HG03108 (cell line): ENCODE results near the gene FAM200C.
A peak's percentile ranks its signal among the peaks of the same experiment; 100 is the strongest.

Experiments used
- ATAC-seq: cut with Tn5 transposase; IDR thresholded peaks from one replicate; pipeline ENCODE4 v1.9.1; 2021; ENCODE audit warnings: moderate library complexity; ENCODE audit not compliant: unreplicated experiment

Gene FAM200C

DNA sequence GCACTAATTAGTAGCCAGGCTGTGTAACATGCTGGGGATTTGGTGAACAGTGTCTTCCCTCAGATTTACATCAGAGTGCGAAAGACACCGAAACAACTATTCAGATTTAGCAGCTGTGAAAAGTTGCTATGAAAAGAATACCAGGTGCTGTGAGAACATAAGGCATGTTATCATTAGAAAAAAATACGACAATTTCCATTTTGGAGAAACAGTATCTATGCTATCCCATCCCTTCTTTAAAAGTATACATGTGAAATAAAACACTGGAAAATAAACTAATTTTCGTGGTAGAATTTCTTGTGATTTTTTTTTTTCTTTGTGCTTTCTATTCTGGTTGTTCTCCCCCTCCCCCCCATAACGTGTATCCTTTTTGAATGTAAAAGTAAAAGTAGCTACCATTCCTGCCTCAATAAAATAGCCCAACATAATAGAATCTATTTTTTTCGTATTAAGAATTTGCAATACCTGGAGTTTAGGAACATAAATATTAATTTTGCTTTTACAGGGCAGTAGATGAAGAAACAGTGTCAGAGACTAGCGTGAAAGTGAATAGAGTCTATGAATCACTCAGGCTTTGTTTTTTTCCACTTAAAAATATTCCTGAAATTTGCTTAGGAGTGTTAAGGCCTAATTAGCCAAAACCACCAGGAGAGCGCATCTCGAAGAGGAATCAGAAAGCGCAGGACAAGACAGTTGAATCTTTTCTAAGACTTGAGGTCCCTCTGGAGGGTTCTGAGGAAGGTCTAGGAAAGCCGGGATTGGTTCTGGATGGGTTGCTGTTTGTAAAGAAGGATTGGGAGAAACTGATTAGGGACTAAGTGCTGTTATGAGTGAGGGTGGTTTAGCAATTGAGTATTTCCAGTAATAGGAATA lies 19.8 kb upstream of the FAM200C start:
- ATAC-seq: no peak

DNA sequence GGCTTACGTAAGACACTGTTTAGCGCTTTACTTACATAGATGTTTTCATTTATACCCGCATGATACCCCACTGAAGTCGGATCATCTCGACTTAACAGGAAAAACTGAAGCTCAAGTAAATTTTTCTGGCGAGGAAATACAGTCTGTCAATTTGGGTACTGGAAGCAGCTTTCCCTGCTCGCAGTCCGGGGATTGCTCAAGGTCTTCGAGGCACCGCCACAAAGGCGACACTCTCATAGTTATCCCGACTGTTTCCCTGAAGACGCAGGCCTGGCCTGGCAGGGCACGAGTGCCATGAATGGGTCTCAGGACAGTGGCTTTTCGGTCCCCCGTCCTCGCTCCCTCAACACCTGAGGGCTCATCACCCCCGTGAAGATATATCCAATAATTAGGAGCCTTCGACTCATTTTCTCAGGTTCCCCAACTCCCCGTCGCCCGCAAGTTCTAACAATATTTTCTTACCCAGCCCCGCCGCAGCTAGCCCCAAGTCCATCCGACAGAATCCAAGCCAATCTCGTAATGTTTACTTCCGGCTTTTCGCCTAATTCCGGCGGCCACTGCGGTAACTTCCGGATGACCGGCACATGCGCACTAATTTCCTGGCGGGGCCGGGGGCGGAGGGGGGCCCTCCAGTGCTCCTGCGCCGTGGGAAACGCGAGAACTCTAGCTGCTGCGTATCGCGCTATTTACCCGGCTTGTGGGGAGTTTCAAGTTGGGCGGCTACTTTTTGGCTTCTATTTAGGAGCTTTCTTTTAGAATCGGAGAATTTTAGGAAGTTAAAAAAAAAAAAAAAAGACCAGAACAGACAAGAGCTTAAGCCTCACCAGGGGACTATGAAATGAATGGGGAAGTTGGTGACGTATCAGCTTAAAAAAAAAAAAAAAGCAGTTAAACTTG lies 19.0 kb upstream of the FAM200C start, which contains the start of gene SLU7:
Gene SLU7, minus strand, starts transcription at position 521 of the 897 bp plus-strand sequence. CDS start 3,787 bp downstream, outside the sequence.
- peak; percentile 71 for ATAC-seq

DNA sequence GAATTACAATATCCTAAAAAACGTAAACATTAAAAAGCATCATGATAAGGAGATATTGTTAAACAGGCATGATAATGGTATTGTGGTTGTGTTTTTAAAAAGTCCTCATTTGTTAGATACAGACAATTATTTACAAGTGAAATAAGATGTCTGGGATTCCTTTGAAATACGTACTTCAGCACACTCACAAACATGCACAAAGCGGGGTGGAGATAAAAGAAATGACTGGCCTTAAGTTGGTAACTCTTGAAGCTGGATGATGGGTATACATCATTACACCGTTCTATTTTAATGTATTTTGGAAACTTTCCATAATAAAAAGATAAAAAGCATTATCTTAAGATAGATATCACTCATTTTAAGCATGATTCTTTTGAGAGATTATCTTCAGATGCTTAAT lies 1.0 kb downstream of the FAM200C start:
- no peak for ATAC-seq

DNA sequence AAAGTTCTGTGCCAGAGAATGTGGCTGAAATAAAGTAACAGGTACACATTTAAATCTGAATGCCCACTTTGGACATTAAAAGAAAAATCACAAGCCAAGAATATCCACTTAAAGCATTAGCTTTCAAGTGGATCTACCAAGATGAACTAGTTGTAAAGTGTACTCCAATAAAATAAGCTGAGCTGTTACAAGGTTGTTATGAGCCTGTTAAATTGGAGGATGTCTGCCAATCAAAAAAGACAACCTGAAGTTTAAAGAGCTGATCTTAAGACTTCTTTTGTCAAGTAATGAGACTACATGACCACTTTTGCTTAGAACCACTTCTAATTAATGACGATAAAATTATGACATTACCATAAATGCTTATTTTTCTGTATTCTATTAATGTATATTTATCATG lies 2.4 kb downstream of the FAM200C start:
- ATAC-seq: no peak

DNA sequence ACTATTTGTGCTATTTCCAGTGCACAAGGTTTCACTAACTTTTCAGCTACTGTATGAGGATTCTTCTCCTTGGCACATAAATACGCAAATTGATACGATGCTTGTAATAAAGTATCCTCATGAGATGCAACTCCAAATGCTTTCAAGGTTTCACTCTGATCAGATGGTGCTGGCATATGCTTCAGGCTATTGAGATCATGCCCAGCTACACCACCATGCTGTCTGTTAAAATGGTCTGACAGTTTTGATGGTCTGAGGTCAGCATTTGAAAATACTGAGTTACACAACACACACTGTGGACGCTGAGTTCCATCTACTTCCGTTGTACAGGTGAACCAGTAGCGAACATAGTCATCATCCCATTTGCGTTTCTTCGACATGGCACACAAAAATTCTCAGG lies 4.7 kb downstream of the FAM200C start:
- ATAC-seq: no peak

DNA sequence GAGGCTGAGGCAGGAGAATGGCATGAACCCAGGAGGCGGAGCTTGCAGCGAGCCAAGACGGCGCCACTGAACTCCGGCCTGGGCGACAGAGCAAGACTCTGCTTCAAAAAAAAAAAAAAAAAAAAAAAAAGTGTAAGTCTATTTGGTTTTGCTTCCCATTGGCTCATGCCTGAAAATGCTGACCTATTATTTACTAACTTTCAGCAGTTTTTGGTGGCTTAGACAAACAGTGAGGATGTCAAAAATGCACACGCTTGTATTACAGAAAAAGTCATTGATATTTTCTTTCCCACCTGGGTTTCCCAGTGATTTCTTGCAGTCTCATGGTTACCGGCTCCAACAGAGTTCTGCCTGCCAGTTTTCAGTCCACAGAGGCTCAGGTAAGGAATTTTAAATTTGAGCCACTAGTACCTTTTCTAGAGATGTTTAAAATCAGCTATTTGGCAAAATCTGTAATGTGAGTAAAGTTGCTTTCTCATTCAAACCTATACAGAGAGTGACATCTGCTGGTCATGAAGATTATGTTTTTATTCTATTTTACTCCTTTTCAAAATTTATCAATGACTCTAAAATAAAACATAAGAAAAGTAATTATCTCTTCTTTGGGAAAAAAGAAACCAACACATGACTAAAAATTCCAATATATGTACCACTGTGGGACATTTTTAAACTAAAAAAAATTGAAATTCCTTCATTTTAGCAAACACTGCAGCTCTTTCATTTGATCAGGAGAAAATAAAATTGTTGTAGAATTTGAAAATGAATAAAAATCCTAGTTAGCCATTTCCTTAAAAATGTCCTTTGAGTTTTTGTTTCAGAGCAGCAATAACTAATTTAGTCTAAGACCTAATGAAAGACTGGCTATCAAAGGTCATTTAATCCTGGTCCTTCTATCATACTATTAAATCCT lies 8.8 kb downstream of the FAM200C start:
- no peak for ATAC-seq

DNA sequence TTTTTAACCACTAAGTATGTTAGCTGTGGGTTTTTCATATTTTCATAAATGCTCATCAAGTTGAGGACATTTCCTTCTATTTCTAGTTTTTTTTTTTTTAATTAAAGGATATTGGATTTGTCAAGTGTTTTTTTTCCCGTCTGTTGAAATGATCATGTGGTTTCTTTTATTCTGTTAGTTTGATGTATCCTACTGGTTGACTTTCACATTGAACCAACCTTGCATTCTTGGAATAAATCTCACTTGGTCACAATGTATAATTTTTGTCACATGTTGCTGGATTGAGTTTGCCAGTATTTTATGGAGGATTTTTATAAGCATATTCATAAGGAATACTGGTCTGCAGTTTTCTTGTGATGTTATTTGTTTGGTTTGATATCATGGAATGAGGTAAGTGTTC lies 12.4 kb downstream of the FAM200C start:
- ATAC-seq: no peak

DNA sequence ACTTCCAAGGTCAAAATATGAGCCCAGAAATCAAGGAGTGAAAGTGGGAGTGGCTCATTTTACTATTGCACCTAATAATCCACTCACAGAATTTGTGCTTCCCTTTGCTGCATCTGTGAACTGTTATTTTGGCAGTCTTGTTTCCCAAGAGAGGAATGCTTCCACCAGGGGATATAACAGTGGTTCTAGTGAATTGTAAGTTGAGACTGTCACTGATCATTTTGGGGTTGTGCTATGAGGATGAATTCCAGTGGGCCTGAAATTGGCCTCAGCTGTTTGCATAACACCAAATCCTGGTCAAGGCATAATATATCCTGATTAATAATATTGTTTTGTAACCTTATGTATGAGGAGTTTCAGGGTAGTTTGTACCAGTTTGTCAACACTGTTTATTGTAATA lies 14.4 kb downstream of the FAM200C start:
- no peak for ATAC-seq

DNA sequence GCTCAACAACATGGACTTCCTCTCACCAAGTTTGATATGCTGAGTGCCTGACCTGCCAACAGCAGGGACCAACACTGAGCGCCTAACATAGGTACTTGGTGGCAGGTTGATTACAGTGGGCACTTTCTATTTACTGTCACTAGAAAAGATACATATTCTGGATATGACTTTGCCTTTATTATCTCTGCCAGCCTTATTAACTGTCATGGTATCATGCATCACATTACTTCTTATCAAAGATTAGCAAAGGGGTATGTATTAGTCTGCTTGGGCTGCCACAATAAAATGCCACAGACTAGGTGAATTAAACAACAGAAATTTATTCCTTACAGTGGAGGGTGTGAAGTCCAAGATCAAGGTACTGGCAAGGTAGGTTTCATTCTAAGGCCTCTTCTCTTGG lies 15.2 kb downstream of the FAM200C start:
- no peak for ATAC-seq

DNA sequence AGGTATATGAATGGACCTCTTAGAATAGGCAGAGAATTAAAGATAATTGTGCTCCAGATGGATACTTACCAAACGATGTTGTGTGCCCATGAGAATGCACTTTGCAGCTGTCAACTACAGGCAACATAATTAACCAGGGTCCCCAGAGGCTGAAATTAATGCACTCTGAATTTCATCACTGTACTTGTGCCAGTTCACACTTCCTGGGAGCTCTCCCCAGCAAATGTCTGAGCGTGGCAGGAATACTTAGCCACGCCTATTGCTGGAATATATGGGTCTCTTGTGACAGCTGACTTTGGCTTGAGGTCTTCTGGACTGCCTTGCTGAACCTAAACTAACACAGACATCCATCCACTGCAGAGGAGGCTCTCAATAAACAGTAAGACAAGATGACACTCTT lies 17.5 kb downstream of the FAM200C start:
- ATAC-seq: no peak

DNA sequence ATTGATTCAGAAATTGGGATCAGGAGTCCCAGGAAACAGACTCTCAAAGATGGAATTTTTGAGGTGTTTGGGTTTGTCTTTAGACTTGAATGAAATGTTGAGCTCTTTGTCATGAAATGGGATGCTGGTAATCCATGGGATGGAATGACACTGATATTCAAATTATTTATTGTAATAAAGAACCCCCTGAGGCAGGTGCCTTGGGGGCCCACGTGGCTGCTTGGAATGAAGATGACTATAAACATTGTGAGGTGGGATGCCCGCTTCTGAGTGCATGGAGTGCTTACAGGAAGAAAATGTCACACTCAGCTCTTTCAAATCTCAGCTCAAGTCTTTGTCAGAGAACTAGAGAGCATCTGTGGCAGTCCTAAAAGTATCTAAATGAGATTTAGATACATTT lies 19.8 kb downstream of the FAM200C start:
- no peak for ATAC-seq

DNA sequence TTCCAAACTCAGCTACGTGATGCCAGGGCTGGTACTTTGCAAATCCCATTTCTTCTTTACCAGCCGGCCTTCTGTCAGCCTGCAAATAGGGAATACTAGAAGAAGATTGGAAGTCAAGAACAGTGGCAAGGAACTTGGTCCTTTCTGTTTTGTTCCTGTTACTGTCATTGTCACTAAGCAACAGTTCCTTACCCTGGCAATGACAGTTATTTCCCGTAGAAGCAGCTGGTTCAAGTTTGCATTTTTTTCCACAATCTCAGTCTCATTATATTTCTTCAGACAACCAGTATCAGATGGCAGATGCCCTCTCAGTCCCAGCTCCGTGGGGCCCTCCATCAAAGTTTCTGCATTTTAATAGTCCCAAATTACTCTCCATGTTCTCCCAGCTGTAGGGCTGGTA lies 20.3 kb downstream of the FAM200C start:
- no peak for ATAC-seq

DNA sequence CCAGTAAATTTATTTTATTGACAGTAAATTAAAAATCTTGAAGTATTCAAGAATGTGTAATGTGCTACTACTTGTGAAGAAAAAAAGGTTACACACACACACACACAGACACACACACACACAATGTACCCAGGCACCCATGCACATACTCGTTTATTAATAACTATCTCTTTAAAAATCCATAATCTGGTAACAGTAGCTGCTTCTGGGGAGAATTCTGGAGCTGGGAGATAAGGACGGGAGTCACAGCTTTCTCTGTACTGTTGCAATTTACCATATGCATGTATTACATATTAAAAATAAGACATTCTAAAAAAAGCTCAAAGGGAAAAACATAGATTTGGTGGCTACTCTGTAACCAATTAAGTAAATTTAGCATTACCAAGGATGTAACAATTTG lies 21.5 kb downstream of the FAM200C start:
- no peak for ATAC-seq

DNA sequence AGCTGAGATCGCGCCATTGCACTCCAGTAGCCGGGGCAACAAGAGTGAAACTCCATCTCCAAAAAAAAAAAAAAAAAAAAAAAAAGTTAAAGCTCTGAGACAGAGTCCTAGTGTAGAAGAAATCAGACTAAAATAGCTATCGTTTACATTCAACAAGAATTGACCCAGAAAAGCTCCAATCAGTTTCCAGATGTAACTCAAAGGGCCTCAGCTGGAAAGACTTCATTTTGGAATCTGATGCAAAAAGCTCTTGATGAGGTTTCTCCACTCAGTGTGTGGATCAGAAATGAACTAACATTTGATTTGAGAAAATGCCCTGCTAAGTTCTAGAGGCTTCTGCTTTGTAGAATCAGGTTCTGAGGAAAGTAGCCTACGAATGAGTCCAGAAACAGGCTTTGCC lies 22.2 kb downstream of the FAM200C start:
- ATAC-seq: no peak

DNA sequence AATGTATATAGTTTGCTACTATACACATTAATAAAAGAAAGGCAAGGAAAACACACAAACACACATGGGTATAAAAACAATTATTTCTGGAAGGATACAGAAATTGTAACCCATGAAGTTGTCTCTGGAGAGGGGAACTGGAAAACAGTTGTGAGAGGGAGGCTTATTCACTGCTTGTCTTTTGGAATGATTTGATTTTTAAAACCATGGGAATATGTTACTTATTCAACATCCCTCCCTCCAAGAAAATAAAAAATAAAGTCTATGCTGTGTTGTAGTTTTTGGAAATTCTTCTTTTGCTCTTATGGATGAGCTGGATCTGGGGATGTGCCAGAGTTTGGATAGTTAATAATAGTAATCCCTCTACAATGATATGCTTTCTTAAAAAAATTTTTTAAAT lies 23.4 kb downstream of the FAM200C start:
- ATAC-seq: no peak

DNA sequence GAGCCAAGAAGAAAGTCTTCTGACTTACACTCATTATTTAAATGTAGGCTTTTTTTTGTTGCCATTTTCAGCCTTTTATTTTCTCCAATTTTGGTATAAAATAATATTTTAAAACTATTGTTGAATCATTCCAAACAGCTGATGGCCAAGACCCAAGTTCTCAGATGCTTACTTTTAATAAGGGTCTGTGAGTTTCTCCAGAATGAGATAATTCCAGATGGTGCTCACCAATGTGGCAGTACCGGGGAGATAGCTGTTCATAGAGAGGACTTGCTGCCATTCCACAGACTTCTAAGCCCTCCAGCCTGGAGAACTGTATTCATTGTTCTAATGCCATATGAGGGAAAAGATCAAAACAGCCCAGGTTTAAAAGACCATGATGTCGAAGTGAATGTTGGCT lies 24.2 kb downstream of the FAM200C start:
- no peak for ATAC-seq

DNA sequence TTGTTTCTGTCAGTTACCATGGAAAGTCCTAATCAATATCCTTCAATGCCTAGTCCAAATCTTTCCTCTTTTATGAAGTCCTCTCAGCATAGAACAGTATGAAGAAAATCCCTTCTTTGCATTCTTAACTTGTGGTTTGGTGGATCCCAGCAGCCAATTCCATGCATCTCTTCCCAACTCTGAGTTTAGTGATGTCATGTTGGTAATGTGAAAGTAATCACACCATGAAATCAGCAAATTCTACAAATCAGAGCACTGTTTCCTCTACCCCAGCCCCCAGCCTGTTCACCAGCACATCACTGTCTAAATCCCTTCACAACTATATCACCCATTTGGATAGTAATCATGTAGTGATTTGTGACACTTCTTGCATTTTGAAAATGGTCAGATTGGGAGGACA lies 24.7 kb downstream of the FAM200C start:
- no peak for ATAC-seq

DNA sequence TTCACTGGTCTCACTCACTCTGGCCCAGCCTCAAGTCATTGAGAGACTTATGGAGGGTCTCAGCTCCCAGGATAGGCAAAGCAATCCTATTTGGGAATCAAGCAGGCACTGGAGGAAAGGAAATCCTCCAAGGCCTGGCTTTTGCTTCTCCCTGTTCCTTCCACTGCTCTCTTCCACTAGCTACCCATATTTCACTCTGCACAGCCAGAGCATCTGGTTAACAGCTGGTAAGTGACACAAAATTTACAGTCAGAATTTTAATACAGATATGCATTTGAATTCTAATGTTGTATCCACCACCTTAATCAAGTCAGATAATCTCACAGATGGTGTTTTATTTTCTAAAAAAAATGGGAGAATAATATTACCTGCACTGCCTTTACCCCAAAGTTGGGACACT lies 28.6 kb downstream of the FAM200C start:
- ATAC-seq: no peak

DNA sequence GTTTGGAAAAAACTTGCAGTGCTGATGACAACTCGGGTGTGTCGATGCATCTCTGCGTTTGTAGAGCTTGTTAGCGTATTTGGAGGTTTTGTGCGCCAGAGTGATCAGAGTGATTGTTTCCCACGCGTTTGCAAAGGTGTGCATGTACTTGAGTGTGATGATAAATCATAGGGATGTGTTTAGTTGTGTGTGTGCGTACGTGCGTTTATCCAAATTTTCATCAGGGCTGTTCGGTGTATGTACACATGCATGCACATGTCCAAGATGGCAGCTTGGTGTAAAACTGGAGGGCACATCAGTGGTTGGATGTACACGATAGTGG lies 29.2 kb downstream of the FAM200C start:
- ATAC-seq: no peak

DNA sequence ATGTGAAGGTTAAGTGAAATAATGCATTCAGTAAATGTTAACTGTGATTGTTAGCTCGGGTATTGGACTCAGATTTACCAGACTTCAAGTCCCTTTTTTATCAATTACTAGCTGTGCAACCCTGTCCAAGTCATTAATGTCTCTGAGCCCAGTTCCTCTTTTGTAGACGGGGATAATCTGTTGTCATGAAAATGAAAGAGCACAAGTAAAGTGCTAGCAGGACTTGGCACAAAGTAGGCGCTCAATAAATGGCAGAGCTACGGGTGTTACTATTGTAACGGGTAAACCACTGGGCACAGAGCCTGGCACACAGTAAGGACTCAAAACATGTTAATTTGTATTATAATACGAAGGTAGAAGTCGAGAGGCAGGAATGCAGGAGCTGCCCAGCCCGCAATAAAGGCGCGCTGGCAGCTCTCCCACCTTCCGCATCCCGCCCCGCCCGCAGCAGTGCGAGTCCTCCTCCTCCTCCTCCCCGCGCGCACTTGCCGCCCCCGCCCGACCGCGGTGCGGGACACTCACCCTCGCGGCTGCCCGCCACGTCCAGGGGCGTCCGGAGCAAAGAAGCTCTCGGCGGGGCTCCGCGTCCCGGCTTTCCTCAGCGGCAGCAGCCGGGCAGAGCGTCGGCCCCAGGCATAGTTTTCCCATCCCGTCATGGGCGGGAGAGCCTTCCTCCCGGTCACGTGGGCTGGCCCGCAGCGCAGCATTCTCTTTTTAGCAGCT lies 29.7 kb downstream of the FAM200C start, which contains the start of gene C1QTNF2:
Gene C1QTNF2, minus strand, starts transcription at position 637 of the 723 bp plus-strand sequence. CDS start 15,615 bp downstream, outside the sequence.
- ATAC-seq: no peak
